TTC549 (cell line): ENCODE data around the gene C1GALT1C1L.
"Not testable (repeated sequence)": the region's sequence is repeated elsewhere in the genome, so short reads cannot be mapped to it uniquely, and the experiment has no call there.

Experiments used
- FAIRE-seq: peaks from 2 replicates; lab custom pipeline; 2012; peaks lifted over from hg19 to GRCh38; lab: Jason Lieb, UNC

C1GALT1C1L gene

GRCh38 chr2:43676322-43677050 is at the start of gene C1GALT1C1L:
Gene C1GALT1C1L (minus strand): TSS chr2:43676429. CDS start chr2:43676322, 107 bp downstream.
- FAIRE-seq: no peak

DNA sequence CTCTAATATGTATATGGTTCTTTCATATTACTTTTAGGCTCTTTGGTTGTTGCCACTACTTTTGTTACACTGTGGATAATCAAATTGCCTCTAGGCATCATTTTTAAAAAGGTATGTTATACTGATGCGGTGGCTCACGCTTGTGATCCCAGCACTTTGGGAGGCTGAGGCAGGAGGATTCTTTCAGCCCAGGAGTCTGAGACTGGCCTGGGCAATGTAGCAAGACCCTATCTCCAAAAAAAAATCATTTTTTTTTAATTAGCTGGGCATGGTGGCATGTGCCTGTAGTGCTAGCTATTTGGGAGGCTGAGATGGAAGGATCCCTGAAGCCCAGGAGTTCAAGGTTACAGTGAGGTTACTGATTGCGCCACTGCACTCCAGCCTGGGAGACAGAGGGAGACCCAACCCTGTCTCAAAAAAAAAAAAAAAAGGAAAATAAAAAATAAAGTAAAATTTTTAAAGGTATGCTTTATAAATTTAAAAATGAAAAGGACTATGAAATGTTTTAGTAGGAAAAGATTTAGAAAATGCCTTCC is 49.5 kb upstream of the C1GALT1C1L start:
- FAIRE-seq: no peak

GRCh38 chr2:43724728-43725526 is 48.7 kb upstream of the C1GALT1C1L start:
- peak; percentile 56 for FAIRE-seq

GRCh38 chr2:43718530-43719124 is 42.4 kb upstream of the C1GALT1C1L start:
- no peak for FAIRE-seq

DNA sequence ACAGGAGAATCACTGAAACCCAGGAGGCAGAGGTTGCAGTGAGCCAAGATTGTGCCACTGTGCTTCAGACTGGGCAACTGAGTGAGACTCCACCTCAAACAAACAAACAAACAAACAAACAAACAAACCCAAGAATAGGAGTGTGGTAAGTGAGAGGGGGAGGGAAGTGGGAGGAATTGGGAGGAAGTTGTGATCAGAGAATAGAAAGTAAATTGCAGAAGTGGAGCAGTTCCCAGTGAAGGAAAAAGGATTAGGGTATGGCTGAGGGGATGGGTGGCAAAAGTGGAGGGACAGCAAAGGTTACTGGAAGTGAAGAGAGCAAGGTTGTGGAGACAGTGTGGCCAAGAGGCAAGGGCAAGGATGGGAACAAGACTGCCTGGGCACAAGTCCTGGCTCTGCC is 41.1 kb upstream of the C1GALT1C1L start:
- no peak for FAIRE-seq

DNA sequence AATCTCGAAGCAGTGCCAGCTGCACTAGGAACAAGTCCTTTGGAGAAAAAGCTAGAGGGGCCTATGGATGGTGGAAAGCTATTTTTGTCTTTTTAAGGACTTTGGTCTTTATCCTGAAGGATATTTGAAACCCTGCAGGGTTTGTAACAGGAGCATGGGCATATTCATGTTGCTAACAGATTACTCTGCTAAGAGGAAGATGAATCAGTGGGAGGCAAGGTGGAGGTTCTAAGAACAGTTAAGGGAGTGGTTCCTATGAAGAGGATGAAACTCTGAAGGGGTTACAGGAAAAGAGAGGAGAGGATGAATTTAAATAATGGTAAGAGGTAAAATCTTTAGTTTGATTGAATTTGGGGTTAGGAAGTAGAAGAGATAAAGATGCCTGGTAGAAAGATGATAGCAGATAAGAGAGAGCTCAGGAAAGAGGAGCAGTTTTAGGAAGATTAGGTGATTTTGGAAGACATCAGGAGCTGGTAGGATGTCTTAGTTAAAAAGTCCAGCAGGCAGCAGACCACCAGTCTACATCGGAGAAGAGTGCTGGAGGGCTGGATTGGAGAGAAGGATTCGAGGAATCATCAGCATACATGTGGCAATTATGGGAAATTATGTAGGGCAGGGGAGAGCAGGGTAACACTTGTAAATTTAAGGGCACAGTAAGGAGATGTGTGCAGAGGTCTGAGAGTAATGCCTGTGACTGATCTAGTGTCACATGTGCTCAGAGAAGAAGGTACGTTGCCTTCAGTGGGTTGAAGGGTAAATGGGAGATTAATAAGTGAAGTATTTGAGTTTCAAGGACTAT is 39.3 kb upstream of the C1GALT1C1L start:
- FAIRE-seq: no peak

GRCh38 chr2:43714164-43714563 is 37.9 kb upstream of the C1GALT1C1L start:
- no peak for FAIRE-seq

DNA sequence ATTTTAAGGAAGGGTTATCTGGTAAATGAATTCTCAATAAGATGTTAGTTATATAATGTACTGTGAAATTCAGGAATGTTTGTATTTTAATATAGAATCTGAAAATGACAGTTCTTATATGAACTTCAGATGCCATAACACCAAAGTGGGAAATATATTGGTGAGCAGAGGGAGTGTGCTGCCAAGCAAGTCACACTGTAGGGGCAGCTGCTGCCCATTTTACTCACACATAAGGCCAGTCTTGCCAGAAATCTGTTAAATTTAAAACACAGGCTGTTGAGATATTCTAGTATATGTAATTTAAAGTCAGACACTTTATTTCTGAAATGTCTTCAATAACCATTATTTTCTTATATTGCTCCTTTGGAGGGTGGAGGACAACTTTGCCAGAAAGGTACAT is 34.6 kb upstream of the C1GALT1C1L start:
- no peak for FAIRE-seq

- FAIRE-seq: peak; percentile 84
These were observed 32.7 kb upstream of the C1GALT1C1L start for GRCh38 chr2:43708891-43709290.

DNA sequence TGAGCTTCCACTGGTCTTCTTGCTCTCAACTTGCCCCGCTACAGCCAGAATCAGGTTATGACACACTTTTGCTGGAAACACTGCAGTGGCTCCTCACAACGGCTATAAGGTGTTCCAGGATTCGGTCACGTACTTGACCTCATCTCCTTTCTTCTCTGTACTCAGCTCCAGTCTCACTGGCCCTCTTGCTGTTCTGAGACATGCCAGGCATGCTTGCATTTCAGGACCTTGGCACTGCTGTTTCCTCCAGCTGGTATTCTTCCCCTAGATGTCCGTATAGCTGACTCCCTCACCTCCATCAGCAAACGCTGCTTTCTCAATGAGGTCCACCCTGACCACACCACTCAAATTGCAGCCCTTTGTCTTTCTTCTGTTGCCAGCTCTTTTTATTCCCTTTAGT is 31.9 kb upstream of the C1GALT1C1L start:
- FAIRE-seq: no peak

DNA sequence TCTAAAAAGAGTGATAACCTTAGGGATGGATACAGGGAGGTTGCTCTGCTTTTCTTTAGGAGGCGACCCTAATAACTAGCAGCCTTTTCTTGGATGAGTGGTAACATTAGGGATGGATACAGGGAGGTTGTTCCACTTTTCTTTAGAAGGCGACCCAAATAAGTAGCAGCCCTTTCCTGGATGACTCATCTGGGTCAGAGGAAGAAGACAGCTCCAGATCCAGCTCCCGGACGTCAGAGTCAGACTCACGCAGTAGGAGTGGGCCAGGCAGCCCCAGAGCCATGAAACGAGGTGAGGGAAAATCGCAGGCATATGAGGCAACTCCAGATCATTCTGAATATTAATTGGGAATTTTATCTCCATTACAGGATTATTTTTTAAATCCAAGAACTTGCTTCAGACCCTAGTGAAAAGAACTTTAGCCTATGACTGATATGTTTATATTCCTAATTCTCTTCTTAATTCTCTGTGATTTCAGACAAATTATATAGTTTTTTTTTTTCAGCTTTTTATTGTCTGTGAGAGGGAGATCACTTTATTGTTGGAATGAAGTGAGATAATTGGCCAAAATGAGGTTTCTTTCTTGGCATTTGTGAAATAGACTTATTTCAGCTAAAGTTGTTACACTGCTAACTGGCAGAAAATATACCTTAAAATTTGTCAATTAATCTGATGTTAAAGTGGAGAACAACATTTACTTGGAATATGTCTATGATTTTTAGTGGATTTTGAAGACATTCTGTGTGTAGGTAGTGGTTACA is 31.2 kb upstream of the C1GALT1C1L start:
- FAIRE-seq: no peak

- no peak for FAIRE-seq
These were observed 24.9 kb upstream of the C1GALT1C1L start for GRCh38 chr2:43701111-43701510.

GRCh38 chr2:43699761-43700160 is 23.5 kb upstream of the C1GALT1C1L start:
- FAIRE-seq: no peak

DNA sequence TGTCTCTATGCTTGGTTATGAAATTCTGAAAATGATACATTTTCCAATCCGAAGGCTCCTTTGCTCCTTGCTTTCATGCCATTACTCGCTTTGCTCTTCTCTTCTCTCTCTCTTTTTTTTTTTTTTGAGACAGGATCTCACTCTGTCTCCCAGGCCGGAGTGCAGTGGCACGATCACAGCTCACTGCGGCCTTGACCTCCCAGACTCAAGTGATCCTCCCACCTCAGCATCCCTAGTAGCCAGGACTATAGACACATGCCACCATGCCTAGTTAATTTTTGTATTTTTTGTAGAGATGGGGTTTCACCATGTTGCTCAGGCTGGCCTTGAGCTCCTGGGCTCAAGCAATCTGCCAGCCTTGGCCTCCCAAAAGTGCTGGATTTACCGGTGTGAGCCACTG is 21.9 kb upstream of the C1GALT1C1L start:
- FAIRE-seq: not testable (repeated sequence)

DNA sequence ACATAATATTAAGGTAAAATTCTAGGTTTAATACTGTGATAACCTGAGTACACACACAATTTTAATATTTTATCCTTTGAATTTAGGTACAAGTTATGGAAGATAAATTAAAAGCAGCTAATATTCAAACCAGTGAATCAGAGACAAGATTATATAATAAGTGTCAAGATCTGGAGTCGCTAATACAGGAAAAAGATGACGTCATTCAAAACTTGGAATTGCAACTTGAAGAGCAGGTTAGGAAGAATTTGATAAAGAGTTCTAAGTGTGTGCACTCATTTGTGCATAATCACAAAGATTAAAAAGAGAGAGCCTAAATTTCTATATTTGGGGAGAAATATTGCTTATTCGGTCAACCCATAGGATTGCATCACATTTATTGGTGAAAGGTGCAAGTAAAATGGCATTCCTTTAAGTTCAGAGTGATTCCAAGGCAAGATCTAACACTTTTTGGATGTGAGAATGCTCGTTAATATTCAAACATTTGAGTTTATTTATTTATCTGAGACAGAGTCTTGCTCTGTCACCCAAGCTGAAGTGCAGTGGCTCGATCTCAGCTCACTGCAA is 16.3 kb upstream of the C1GALT1C1L start:
- peak; percentile 11 for FAIRE-seq

DNA sequence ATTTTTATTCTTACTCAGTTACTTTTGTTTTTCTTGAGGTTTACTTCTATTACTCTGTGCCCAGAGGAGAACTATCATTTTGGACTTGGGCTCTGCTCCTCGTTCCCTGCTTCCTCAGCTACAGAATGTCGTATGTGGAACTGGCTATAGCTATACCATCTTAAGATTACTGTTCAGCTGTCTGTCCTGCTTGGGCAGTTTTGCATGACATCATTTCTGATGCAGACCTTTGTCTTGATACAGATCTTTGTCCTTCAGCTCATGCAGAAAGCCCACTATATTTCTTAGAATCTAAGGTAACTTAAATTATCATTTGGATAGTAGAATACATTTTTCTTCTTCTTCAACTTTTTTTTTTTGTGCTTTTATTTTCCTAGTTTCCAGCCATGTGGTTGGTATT is 13.8 kb upstream of the C1GALT1C1L start:
- FAIRE-seq: no peak

DNA sequence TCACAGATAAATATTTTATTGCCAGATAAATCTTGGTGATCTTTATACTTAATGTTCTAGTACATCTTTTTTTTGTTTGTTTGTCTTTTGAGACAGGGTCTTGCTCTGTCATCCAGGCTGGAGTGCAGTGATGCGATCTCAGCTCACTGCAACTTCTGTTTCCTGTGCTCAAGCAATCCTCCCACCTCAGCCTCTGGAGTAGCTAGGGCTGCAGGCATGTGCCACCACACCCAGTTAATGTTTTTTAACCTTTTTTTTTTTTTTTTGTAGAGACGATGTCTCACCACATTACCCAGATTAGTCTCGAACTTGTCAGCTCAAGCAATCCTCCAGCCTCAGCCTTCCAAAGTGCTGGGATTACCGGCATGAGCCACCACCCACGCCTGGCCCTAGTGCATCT is 9.1 kb upstream of the C1GALT1C1L start:
- no peak for FAIRE-seq

- FAIRE-seq: not testable (repeated sequence)
These were observed 1.6 kb upstream of the C1GALT1C1L start for GRCh38 chr2:43677783-43678182.

DNA sequence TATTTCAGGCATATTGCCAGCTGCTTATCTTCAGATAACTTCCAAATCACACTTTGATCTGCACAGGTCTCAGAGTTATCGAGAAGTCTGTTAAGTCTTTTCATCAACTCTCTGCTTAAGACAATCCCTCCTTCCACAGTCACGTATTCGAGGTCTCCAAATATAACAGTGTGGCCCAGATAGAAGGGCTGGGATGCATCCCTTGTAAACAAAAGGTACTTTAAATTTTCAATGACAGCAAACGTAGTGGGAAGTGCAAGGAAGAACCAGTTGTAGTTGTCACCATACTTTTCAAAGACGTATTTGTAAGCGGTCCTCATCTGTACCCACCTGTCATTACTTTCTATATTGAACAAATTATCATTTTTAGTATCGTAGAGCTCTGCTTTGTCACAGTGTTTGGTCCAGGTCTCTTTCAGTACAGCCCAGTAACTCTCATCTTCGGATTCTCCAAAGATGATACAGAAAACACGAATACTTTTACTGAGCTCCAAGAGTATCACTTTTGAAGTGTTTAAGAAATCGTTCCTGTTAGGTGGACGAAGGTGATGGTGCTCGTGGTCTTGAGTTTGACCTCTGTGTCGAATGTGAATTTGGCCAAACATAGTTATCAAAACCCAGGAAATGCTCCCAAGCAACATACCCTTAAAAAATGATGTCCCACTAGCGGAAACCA is 445 bp downstream of the C1GALT1C1L start:
- FAIRE-seq: no peak

GRCh38 chr2:43657241-43657640 is 19.0 kb downstream of the C1GALT1C1L start:
- FAIRE-seq: no peak
